PFSK-1 (cell line): ENCODE results near the gene ANXA2R.

Experiments used
- FOXP2 ChIP-seq: optimal IDR thresholded peaks from 2 replicates; pipeline ENCODE3; 2011; ENCODE audit warnings: borderline replicate concordance, control low read depth, inconsistent platforms; ENCODE audit not compliant: insufficient read depth; ENCODE audit errors: extremely low read length, extremely low read depth
- POLR2AphosphoS5 ChIP-seq: IDR thresholded peaks from 2 replicates; pipeline ENCODE4 v1.6.1; 2012; ENCODE audit warnings: low read depth, mild to moderate bottlenecking, control low read depth, low read length, moderate library complexity
- REST ChIP-seq, 2 experiments: IDR thresholded peaks; 2 replicates each; pipeline versions ENCODE4 v1.6.1 to v1.8.0; 2011 to 2012; ENCODE audit warnings: low read depth in 2 of 2, low read length in 2 of 2, control low read depth in 1 of 2, inconsistent platforms in 1 of 2, mild to moderate bottlenecking in 1 of 2, moderate library complexity in 1 of 2; ENCODE audit not compliant: insufficient read depth in 1 of 2
- SIN3A ChIP-seq: IDR thresholded peaks from 2 replicates; pipeline ENCODE4 v1.6.1; 2012; ENCODE audit warnings: mild to moderate bottlenecking, low read length, moderate library complexity, borderline replicate concordance; ENCODE audit not compliant: insufficient read depth
- TAF1 ChIP-seq: IDR thresholded peaks from 2 replicates; pipeline ENCODE4 v1.6.1; 2012; ENCODE audit warnings: low read length, control low read depth, borderline replicate concordance; ENCODE audit not compliant: insufficient read depth

The ANXA2R gene

GRCh38 chr5:42991404-42992087, 48.6 kb downstream of the ANXA2R start:
- TF ChIP-seq SIN3A (no peak), POLR2AphosphoS5 (no peak), FOXP2 (no peak), TAF1 (no peak), REST (IDR thresholded peaks at IDR 0.05; ENCODE audit: insufficient read depth in 1 of 2, low read depth in 2 of 2, low read length in 2 of 2) (no peak)

- TF ChIP-seq FOXP2 (no peak), REST (IDR thresholded peaks at IDR 0.05; ENCODE audit: insufficient read depth in 1 of 2, low read depth in 2 of 2, low read length in 2 of 2) (no peak), POLR2AphosphoS5 (no peak), SIN3A (no peak), TAF1 (no peak)
Measured at GRCh38 chr5:42990892-42991291, 49.2 kb downstream of the ANXA2R start.
